NCI-H1436 treated with DMSO at 0.1 percent for 48 hours (cell line): Measurements from ENCODE around the gene CMSS1.
"Not testable (repeated sequence)": the region's sequence is repeated elsewhere in the genome, so short reads cannot be mapped to it uniquely, and the experiment has no call there.

Experiments
- DNase-seq: peaks from one replicate; lab custom pipeline; 2025; lab: John Stamatoyannopoulos, UW

The CMSS1 gene

GRCh38 chr3:100083209-100083608 is 265.5 kb downstream of the CMSS1 start:
- no peak for DNase-seq

- DNase-seq, result no peak
Measured at GRCh38 chr3:100084100-100084806, 266.6 kb downstream of the CMSS1 start.

GRCh38 chr3:100086401-100086800 is 268.7 kb downstream of the CMSS1 start:
- DNase-seq, result no peak

GRCh38 chr3:100087198-100087597 is 269.5 kb downstream of the CMSS1 start:
- no peak for DNase-seq

GRCh38 chr3:100088735-100089368 is 271.2 kb downstream of the CMSS1 start:
- DNase-seq, result no peak

- DNase-seq, result no peak
Measured at GRCh38 chr3:100089812-100090668, 272.4 kb downstream of the CMSS1 start.

GRCh38 chr3:100090669-100091005 is 273.0 kb downstream of the CMSS1 start:
- DNase-seq, result no peak

GRCh38 chr3:100093831-100094230 is 276.2 kb downstream of the CMSS1 start:
- no peak for DNase-seq

- DNase-seq, result not testable (repeated sequence)
Measured at GRCh38 chr3:100096286-100096685, 278.6 kb downstream of the CMSS1 start.

GRCh38 chr3:100096866-100097265 is 279.2 kb downstream of the CMSS1 start:
- DNase-seq, result no peak

- no peak for DNase-seq
Measured at GRCh38 chr3:100097919-100098783, 280.5 kb downstream of the CMSS1 start.

- no peak for DNase-seq
Measured at GRCh38 chr3:100098784-100099070, 281.1 kb downstream of the CMSS1 start.

GRCh38 chr3:100099621-100100020 is 282.0 kb downstream of the CMSS1 start:
- DNase-seq, result no peak

- DNase-seq, result no peak
Measured at GRCh38 chr3:100100425-100100824, 282.8 kb downstream of the CMSS1 start.

- DNase-seq, result no peak
Measured at GRCh38 chr3:100102757-100103156, 285.1 kb downstream of the CMSS1 start.

- no peak for DNase-seq
Measured at GRCh38 chr3:100103558-100104441, 286.1 kb downstream of the CMSS1 start.

GRCh38 chr3:100104442-100104798 is 286.8 kb downstream of the CMSS1 start:
- no peak for DNase-seq

GRCh38 chr3:100104817-100105413 is 287.3 kb downstream of the CMSS1 start:
- DNase-seq, result no peak

- DNase-seq, result no peak
Measured at GRCh38 chr3:100105501-100105900, 287.8 kb downstream of the CMSS1 start.

GRCh38 chr3:100106094-100106493 is 288.4 kb downstream of the CMSS1 start:
- DNase-seq, result no peak
